ENCODE results near the gene MGME1.

The MGME1 gene

GRCh38 chr20:18009116-18009515 is 40.3 kb downstream of the MGME1 start:
- CTCF ChIA-PET, result interaction anchor here (1.8 kb wide), 1 partner anchor 12 kb away, joined by 5 read pairs; no protein-coding TSS in a partner anchor
- 82% methylated on average over 5 of the region's 7 CpGs for WGBS (ENCODE audit: insufficient coverage)
- Histone ChIP-seq H3K27me3 (replicated peaks in 2 of 5; ENCODE audit: control insufficient read depth in 4 of 5, insufficient read depth in 5 of 5, low read length in 4 of 5) (no peaks in the 10 kb centered on the region), H3K36me3 (ENCODE audit: control insufficient read depth in 4 of 4, insufficient read depth in 4 of 4, low read length in 3 of 4) (no peaks in the 10 kb centered on the region), H3K9me3 (ENCODE audit: control extremely low read depth in 1 of 5, control insufficient read depth in 4 of 5, insufficient read depth in 2 of 5, low read depth in 1 of 5, low read length in 4 of 5) (no peaks in the 10 kb centered on the region), H3K4me1 (ENCODE audit: control extremely low read depth in 1 of 4, control insufficient read depth in 4 of 4, insufficient read depth in 4 of 4, low read length in 3 of 4) (no peaks in the 10 kb centered on the region), H3K4me3 (ENCODE audit: control insufficient read depth in 1 of 7, extremely low read depth in 1 of 7, insufficient read depth in 4 of 7, low read depth in 2 of 7, low read length in 6 of 7) (no peak overlapping the region), H3K27ac (ENCODE audit: insufficient read depth in 1 of 2, low read depth in 1 of 2, low read length in 2 of 2, poor library complexity in 1 of 2, severe bottlenecking in 2 of 2) (no peak overlapping the region)
- POLR2A ChIA-PET, result no interaction called here
- no peak for DNase-seq

- ChIA-PET CTCF (no interaction called here), POLR2A (no interaction called here)
- DNase-seq, result no peak
- no peaks in the 10 kb centered on the region for H3K9me3 ChIP-seq (ENCODE audit: control extremely low read depth in 1 of 5, control insufficient read depth in 4 of 5, insufficient read depth in 2 of 5, low read depth in 1 of 5, low read length in 4 of 5)
- no peaks in the 10 kb centered on the region for H3K36me3 ChIP-seq (ENCODE audit: control insufficient read depth in 4 of 4, insufficient read depth in 4 of 4, low read length in 3 of 4)
- WGBS (ENCODE audit: insufficient coverage), result 92% methylated on average over 14 of the region's 14 CpGs
- no peak overlapping the region for H3K27ac ChIP-seq (ENCODE audit: insufficient read depth in 1 of 2, low read depth in 1 of 2, low read length in 2 of 2, poor library complexity in 1 of 2, severe bottlenecking in 2 of 2)
- H3K27me3 ChIP-seq (replicated peaks in 2 of 5; ENCODE audit: control insufficient read depth in 4 of 5, insufficient read depth in 5 of 5, low read length in 4 of 5), result no peaks in the 10 kb centered on the region
- H3K4me1 ChIP-seq (ENCODE audit: control extremely low read depth in 1 of 4, control insufficient read depth in 4 of 4, insufficient read depth in 4 of 4, low read length in 3 of 4), result no peaks in the 10 kb centered on the region
- H3K4me3 ChIP-seq (ENCODE audit: control insufficient read depth in 1 of 7, extremely low read depth in 1 of 7, insufficient read depth in 4 of 7, low read depth in 2 of 7, low read length in 6 of 7), result no peak overlapping the region
Measured at GRCh38 chr20:18011482-18011881, 42.7 kb downstream of the MGME1 start.

- H3K9me3 ChIP-seq (ENCODE audit: control extremely low read depth in 1 of 5, control insufficient read depth in 4 of 5, insufficient read depth in 2 of 5, low read depth in 1 of 5, low read length in 4 of 5), result no peaks in the 10 kb centered on the region
- ChIA-PET POLR2A (no interaction called here), CTCF (no interaction called here)
- 98% methylated on average over 13 of the region's 21 CpGs for WGBS (ENCODE audit: insufficient coverage)
- H3K27me3 ChIP-seq (replicated peaks in 2 of 5; ENCODE audit: control insufficient read depth in 4 of 5, insufficient read depth in 5 of 5, low read length in 4 of 5), result no peaks in the 10 kb centered on the region
- no peaks in the 10 kb centered on the region for H3K4me1 ChIP-seq (ENCODE audit: control extremely low read depth in 1 of 4, control insufficient read depth in 4 of 4, insufficient read depth in 4 of 4, low read length in 3 of 4)
- H3K27ac ChIP-seq (ENCODE audit: insufficient read depth in 1 of 2, low read depth in 1 of 2, low read length in 2 of 2, poor library complexity in 1 of 2, severe bottlenecking in 2 of 2), result no peak overlapping the region
- H3K4me3 ChIP-seq (ENCODE audit: control insufficient read depth in 1 of 7, extremely low read depth in 1 of 7, insufficient read depth in 4 of 7, low read depth in 2 of 7, low read length in 6 of 7), result no peak overlapping the region
- no peak for DNase-seq
- H3K36me3 ChIP-seq (ENCODE audit: control insufficient read depth in 4 of 4, insufficient read depth in 4 of 4, low read length in 3 of 4), result no peaks in the 10 kb centered on the region
Measured at GRCh38 chr20:18011951-18012645, 43.3 kb downstream of the MGME1 start.

GRCh38 chr20:18012901-18013300 is 44.1 kb downstream of the MGME1 start:
- H3K9me3 ChIP-seq (ENCODE audit: control extremely low read depth in 1 of 5, control insufficient read depth in 4 of 5, insufficient read depth in 2 of 5, low read depth in 1 of 5, low read length in 4 of 5), result no peaks in the 10 kb centered on the region
- no peak overlapping the region for H3K27ac ChIP-seq (ENCODE audit: insufficient read depth in 1 of 2, low read depth in 1 of 2, low read length in 2 of 2, poor library complexity in 1 of 2, severe bottlenecking in 2 of 2)
- DNase-seq, result no peak
- H3K4me1 ChIP-seq (ENCODE audit: control extremely low read depth in 1 of 4, control insufficient read depth in 4 of 4, insufficient read depth in 4 of 4, low read length in 3 of 4), result no peaks in the 10 kb centered on the region
- no peak overlapping the region for H3K4me3 ChIP-seq (ENCODE audit: control insufficient read depth in 1 of 7, extremely low read depth in 1 of 7, insufficient read depth in 4 of 7, low read depth in 2 of 7, low read length in 6 of 7)
- no peaks in the 10 kb centered on the region for H3K36me3 ChIP-seq (ENCODE audit: control insufficient read depth in 4 of 4, insufficient read depth in 4 of 4, low read length in 3 of 4)
- H3K27me3 ChIP-seq (replicated peaks in 2 of 5; ENCODE audit: control insufficient read depth in 4 of 5, insufficient read depth in 5 of 5, low read length in 4 of 5), result no peaks in the 10 kb centered on the region
- CTCF ChIA-PET, result no interaction called here
- WGBS (ENCODE audit: insufficient coverage), result 100% methylated on average over 2 of the region's 2 CpGs
- POLR2A ChIA-PET, result no interaction called here

GRCh38 chr20:18014411-18014810 is 45.6 kb downstream of the MGME1 start:
- H3K9me3 ChIP-seq (ENCODE audit: control extremely low read depth in 1 of 5, control insufficient read depth in 4 of 5, insufficient read depth in 2 of 5, low read depth in 1 of 5, low read length in 4 of 5), result no peaks in the 10 kb centered on the region
- no peak for DNase-seq
- ChIA-PET CTCF (no interaction called here), POLR2A (no interaction called here)
- no peaks in the 10 kb centered on the region for H3K4me1 ChIP-seq (ENCODE audit: control extremely low read depth in 1 of 4, control insufficient read depth in 4 of 4, insufficient read depth in 4 of 4, low read length in 3 of 4)
- H3K4me3 ChIP-seq (ENCODE audit: control insufficient read depth in 1 of 7, extremely low read depth in 1 of 7, insufficient read depth in 4 of 7, low read depth in 2 of 7, low read length in 6 of 7), result no peak overlapping the region
- 98% methylated on average over 6 of the region's 6 CpGs for WGBS (ENCODE audit: insufficient coverage)
- H3K27me3 ChIP-seq (replicated peaks in 2 of 5; ENCODE audit: control insufficient read depth in 4 of 5, insufficient read depth in 5 of 5, low read length in 4 of 5), result no peaks in the 10 kb centered on the region
- H3K27ac ChIP-seq (ENCODE audit: insufficient read depth in 1 of 2, low read depth in 1 of 2, low read length in 2 of 2, poor library complexity in 1 of 2, severe bottlenecking in 2 of 2), result no peak overlapping the region
- H3K36me3 ChIP-seq (ENCODE audit: control insufficient read depth in 4 of 4, insufficient read depth in 4 of 4, low read length in 3 of 4), result no peaks in the 10 kb centered on the region

GRCh38 chr20:18016772-18017171 is 48.0 kb downstream of the MGME1 start:
- POLR2A ChIA-PET, result no interaction called here
- H3K9me3 ChIP-seq (ENCODE audit: control extremely low read depth in 1 of 5, control insufficient read depth in 4 of 5, insufficient read depth in 2 of 5, low read depth in 1 of 5, low read length in 4 of 5), result no peaks in the 10 kb centered on the region
- 76% methylated on average over 3 of the region's 3 CpGs for WGBS (ENCODE audit: insufficient coverage)
- H3K27ac ChIP-seq (ENCODE audit: insufficient read depth in 1 of 2, low read depth in 1 of 2, low read length in 2 of 2, poor library complexity in 1 of 2, severe bottlenecking in 2 of 2), result no peak overlapping the region
- CTCF ChIA-PET, result interaction anchor here (1.1 to 1.5 kb wide), 2 partner anchors 402 to 513 kb away, joined by 4 read pairs; no protein-coding TSS in a partner anchor
- H3K27me3 ChIP-seq (replicated peaks in 2 of 5; ENCODE audit: control insufficient read depth in 4 of 5, insufficient read depth in 5 of 5, low read length in 4 of 5), result no peaks in the 10 kb centered on the region
- DNase-seq, result no peak
- no peaks in the 10 kb centered on the region for H3K4me1 ChIP-seq (ENCODE audit: control extremely low read depth in 1 of 4, control insufficient read depth in 4 of 4, insufficient read depth in 4 of 4, low read length in 3 of 4)
- no peak overlapping the region for H3K4me3 ChIP-seq (ENCODE audit: control insufficient read depth in 1 of 7, extremely low read depth in 1 of 7, insufficient read depth in 4 of 7, low read depth in 2 of 7, low read length in 6 of 7)
- no peaks in the 10 kb centered on the region for H3K36me3 ChIP-seq (ENCODE audit: control insufficient read depth in 4 of 4, insufficient read depth in 4 of 4, low read length in 3 of 4)

GRCh38 chr20:18018100-18018499 is 49.3 kb downstream of the MGME1 start:
- Histone ChIP-seq H3K9me3 (ENCODE audit: control extremely low read depth in 1 of 5, control insufficient read depth in 4 of 5, insufficient read depth in 2 of 5, low read depth in 1 of 5, low read length in 4 of 5) (peaks cover 0 to 3% (median 0%) of the 10 kb centered on the region in 5 experiments), H3K27me3 (replicated peaks in 2 of 5; ENCODE audit: control insufficient read depth in 4 of 5, insufficient read depth in 5 of 5, low read length in 4 of 5) (no peaks in the 10 kb centered on the region), H3K36me3 (ENCODE audit: control insufficient read depth in 4 of 4, insufficient read depth in 4 of 4, low read length in 3 of 4) (no peaks in the 10 kb centered on the region), H3K4me1 (ENCODE audit: control extremely low read depth in 1 of 4, control insufficient read depth in 4 of 4, insufficient read depth in 4 of 4, low read length in 3 of 4) (no peaks in the 10 kb centered on the region), H3K4me3 (ENCODE audit: control insufficient read depth in 1 of 7, extremely low read depth in 1 of 7, insufficient read depth in 4 of 7, low read depth in 2 of 7, low read length in 6 of 7) (no peak overlapping the region), H3K27ac (ENCODE audit: insufficient read depth in 1 of 2, low read depth in 1 of 2, low read length in 2 of 2, poor library complexity in 1 of 2, severe bottlenecking in 2 of 2) (no peak overlapping the region)
- ChIA-PET CTCF (interaction anchor here (0.8 to 1.9 kb wide), 5 partner anchors 12 to 403 kb away, joined by 3 to 6 read pairs (median 5); no protein-coding TSS in a partner anchor), POLR2A (no interaction called here)
- 97% methylated on average over 7 of the region's 10 CpGs for WGBS (ENCODE audit: insufficient coverage)
- no peak for DNase-seq

Measured in common myeloid progenitor, CD34-positive (primary cell).